A673 (cell line): Measurements from ENCODE around the gene VDR.

Experiments used
- CTCF ChIP-seq: fragments of 300-800, 200-600 bp; sonication (generic); conservative IDR thresholded peaks from 2 replicates; pipeline ENCODE4 v1.5.1; 2017; ENCODE audit warnings: low read depth, mild to moderate bottlenecking, antibody characterized with exemption, low read length, moderate library complexity, mixed read lengths
- EZH2 ChIP-seq: fragments of 200-600 bp; sonication (generic); IDR thresholded peaks from 2 replicates; pipeline ENCODE4 v1.6.1; 2017; ENCODE audit warnings: borderline replicate concordance, low read depth, mild to moderate bottlenecking, mixed read lengths, antibody characterized with exemption, low read length; ENCODE audit not compliant: poor library complexity, severe bottlenecking

DNA sequence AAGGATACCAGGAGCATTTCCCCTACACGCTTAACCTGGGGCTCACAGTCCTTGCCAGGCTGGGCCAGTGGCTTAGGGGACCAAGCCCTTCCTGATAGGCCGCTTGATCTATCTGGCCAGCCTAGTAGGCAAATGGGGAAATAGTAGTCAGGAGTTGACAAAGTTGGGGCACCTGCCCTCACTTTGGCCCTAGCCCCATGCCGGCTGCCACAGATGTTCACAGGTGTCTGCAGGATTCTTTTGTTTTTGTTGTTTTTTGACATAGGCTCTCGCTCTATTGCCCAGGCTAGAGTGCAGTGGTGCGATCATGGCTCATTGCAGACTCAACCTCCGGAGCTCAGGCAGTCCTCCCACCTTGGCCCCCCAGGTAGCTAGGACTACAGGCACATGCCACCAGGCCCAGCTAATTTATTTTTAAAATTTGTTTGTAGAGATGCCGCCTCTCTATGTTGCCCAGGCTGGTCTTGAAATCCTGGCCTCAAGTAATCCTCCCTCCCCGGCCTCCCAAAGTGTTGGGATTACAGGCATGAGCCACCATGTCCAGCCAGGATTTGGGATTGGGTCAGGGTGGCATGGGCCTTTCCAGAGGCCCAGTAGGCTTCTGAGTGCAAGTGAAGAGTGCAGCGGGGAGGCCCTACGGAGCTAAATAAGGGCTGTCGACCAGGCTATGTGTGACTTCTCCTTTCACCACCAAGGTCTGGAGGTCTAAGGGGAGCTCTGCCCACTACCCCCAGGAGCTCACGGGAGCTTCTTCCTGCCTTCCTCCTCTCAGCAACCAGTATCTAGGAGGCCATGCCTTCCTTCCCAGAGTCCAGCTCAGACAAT is 69.6 kb downstream of the VDR start:
- TF ChIP-seq CTCF = no peak
- TF ChIP-seq EZH2 = no peak
